GM18951 (cell line): ENCODE measurements around the gene U2SURP.
"Not testable (repeated sequence)": the region's sequence is repeated elsewhere in the genome, so short reads cannot be mapped to it uniquely, and the experiment has no call there.

Experiments used
- POLR2A ChIP-seq: IDR thresholded peaks from 4 replicates; pipeline ENCODE4 v1.6.1; 2011; ENCODE audit warnings: mild to moderate bottlenecking; ENCODE audit not compliant: insufficient read length, insufficient read depth; ENCODE audit errors: extremely low read depth
- in situ Hi-C: fragments of 300-500 bp; cut with MboI; formaldehyde crosslinking; loops from one replicate; pipeline ENCODE4 v1.12.0; 2022; ENCODE audit warnings: low sequenced_read_pairs, mixed read lengths, inconsistent platforms; ENCODE audit not compliant: unreplicated experiment

The U2SURP gene

GRCh38 chr3:143054011-143054410 is 52.6 kb downstream of the U2SURP start:
- no peak for TF ChIP-seq POLR2A
- in situ Hi-C loops = no loop called here

- no peak for TF ChIP-seq POLR2A
- in situ Hi-C loops = no loop called here
Observed at GRCh38 chr3:143056372-143056771, 55.0 kb downstream of the U2SURP start.

GRCh38 chr3:143060906-143061305 is 59.5 kb downstream of the U2SURP start:
- in situ Hi-C loops = no loop called here
- no peak for TF ChIP-seq POLR2A

GRCh38 chr3:143063018-143063417 is 61.6 kb downstream of the U2SURP start:
- in situ Hi-C loops = no loop called here
- no peak for TF ChIP-seq POLR2A

GRCh38 chr3:143064777-143065176 is 63.4 kb downstream of the U2SURP start:
- no peak for TF ChIP-seq POLR2A
- in situ Hi-C loops = no loop called here

GRCh38 chr3:143065364-143065763 is 64.0 kb downstream of the U2SURP start:
- in situ Hi-C loops = no loop called here
- TF ChIP-seq POLR2A = no peak

- no peak for TF ChIP-seq POLR2A
- in situ Hi-C loops = no loop called here
Observed at GRCh38 chr3:143066033-143066432, 64.7 kb downstream of the U2SURP start.

DNA sequence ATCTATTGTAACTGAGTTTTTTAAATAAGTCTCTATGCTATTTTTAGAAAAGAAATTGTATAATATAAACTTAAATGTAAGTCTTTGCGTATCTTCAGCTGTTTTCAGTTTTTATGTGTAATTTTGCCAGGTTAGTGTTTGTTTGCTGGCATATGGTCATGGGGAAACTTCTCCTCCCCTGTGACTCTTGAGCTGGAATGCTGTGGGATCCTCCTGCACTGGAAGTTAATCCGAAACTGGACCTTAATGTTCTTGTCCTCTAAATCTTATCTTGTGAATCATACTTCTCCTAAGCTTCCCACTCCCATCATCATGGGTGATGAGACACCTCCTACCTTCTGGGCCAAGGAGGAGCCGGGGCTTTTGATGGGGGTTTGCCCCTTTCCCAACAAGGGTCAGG is 65.8 kb downstream of the U2SURP start:
- no peak for TF ChIP-seq POLR2A
- in situ Hi-C loops = no loop called here

GRCh38 chr3:143068059-143068458 is 66.7 kb downstream of the U2SURP start:
- in situ Hi-C loops = no loop called here
- TF ChIP-seq POLR2A = no peak

GRCh38 chr3:143070977-143071551 is 69.7 kb downstream of the U2SURP start:
- in situ Hi-C loops = no loop called here
- TF ChIP-seq POLR2A = no peak

DNA sequence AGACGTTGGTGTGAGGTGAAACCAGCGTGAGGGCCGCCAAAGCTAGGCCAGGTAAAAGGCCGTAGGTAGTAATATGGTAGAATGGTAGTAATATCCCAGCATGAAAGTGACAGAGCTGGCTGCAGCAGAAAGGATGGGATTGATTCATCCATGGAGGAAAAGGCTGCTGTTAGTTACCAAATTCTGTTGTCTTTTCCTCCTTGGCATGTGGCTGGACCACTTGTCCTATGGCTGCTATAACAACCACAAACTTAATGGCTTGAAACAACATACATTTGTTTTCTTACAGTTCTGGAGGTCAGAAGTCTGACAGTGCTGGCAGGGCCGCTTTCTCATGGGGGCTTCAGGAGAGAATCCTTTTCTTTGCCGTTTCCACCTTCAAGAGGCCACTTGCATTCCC is 70.4 kb downstream of the U2SURP start:
- in situ Hi-C loops = no loop called here
- TF ChIP-seq POLR2A = no peak

DNA sequence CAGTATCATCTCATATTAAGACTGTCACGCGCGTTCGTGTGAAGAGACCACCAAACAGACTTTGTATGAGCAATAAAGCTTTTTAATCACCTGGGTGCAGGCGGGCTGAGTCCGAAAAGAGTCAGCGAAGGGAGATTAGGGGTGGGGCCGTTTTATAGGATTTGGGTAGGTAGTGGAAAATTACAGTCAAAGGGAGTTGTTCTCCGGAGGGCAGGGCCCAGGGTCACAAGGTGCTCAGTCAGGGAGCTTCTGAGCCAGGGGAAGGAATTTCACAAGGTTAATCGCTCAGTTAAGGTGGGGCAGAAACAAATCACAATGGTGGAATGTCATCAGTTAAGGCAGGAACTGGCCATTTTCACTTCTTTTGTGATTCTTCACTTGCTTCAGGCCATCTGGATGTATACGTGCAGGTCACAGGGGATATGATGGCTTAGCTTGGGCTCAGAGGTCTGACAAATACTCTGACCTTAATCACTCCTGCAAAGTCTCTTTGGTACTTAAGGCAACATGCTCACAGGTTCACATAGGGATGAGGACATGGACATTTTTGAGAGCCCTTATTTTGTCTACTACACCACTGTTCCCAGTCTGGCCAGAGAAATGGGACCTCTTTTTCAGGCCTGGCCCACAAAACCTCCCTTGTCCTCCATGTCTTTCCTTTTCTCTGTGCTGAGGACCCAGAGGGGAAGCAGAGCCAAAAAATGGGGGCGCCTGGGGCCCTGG is 71.1 kb downstream of the U2SURP start:
- in situ Hi-C loops = not testable (repeated sequence)

DNA sequence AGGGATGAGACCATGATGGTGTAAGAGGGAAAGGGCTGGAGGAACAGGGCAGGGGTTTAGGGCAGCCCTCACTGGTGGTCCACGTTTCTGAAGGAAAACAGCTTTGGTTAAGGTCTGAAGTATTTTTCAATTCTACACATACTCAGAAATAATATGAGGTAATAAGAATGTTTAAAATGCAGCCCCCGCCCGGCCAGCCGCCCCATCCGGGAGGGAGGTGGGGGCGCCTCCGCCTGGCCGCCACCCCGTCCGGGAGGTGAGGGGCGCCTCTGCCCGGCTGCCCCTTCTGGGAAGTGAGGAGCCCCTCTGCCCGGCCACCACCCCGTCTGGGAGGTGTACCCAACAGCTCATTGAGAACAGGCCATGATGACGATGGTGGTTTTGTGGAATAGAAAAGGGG is 72.2 kb downstream of the U2SURP start:
- in situ Hi-C loops = not testable (repeated sequence)

DNA sequence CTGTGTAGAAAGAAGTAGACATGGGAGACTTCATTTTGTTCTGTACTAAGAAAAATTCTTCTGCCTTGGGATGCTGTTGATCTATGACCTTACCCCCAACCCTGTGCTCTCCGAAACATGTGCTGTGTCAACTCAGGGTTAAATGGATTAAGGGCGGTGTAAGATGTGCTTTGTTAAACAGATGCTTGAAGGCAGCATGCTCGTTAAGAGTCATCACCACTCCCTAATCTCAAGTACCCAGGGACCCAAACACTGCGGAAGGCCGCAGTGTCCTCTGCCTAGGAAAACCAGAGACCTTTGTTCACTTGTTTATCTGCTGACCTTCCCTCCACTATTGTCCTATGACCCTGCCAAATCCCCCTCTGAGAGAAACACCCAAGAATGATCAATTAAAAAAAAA is 72.6 kb downstream of the U2SURP start:
- in situ Hi-C loops = not testable (repeated sequence)

- TF ChIP-seq POLR2A = no peak
- in situ Hi-C loops = no loop called here
Observed at GRCh38 chr3:143078883-143079282, 77.5 kb downstream of the U2SURP start.
